ENCODE measurements around the gene MRTFA.

- TF ChIP-seq CTCF (IDR thresholded peaks at IDR 0.05) (peak; percentile 46 to 67 (median 57)), POLR2A (IDR thresholded peaks at IDR 0.05) (no peak), EP300 (IDR thresholded peaks at IDR 0.05; ENCODE audit: low read depth) (no peak)
Measured at GRCh38 chr22:40487663-40488249, 148.8 kb downstream of the MRTFA start.
